Glomerular visceral epithelial cell (primary cell): ENCODE data around the gene CENPP.

ENCODE experiments used
- DNase-seq: peaks from one replicate; pipeline ENCODE4 v3.0.0-alpha.2; 2016; ENCODE audit errors: extremely low spot score

The CENPP gene

GRCh38 chr9:92313624-92314012, 12.1 kb upstream of the CENPP start:
- no peak for DNase-seq

- DNase-seq: no peak
Observed at GRCh38 chr9:92315456-92315855, 10.3 kb upstream of the CENPP start.

- no peak for DNase-seq
Observed at GRCh38 chr9:92324431-92324830, 1.3 kb upstream of the CENPP start.

GRCh38 chr9:92324889-92325268, 874 bp upstream of the CENPP start:
- DNase-seq: no peak

- DNase-seq: peak; percentile 26
Observed at GRCh38 chr9:92325991-92326500, 293 bp downstream of the CENPP start.

GRCh38 chr9:92327283-92327850, 1.6 kb downstream of the CENPP start:
- no peak for DNase-seq

- DNase-seq: peak; percentile 31
Observed at GRCh38 chr9:92328225-92328624, 2.5 kb downstream of the CENPP start.

- DNase-seq: no peak
Observed at GRCh38 chr9:92332577-92333281, 7.0 kb downstream of the CENPP start.

GRCh38 chr9:92333282-92333634, 7.5 kb downstream of the CENPP start:
- no peak for DNase-seq

- no peak for DNase-seq
Observed at GRCh38 chr9:92341578-92341977, 15.8 kb downstream of the CENPP start.

- no peak for DNase-seq
Observed at GRCh38 chr9:92342825-92343488, 17.2 kb downstream of the CENPP start.

- DNase-seq: no peak
Observed at GRCh38 chr9:92345582-92345981, 19.8 kb downstream of the CENPP start.

GRCh38 chr9:92349771-92350739, 24.3 kb downstream of the CENPP start:
- no peak for DNase-seq

GRCh38 chr9:92350740-92351133, 25.0 kb downstream of the CENPP start:
- DNase-seq: no peak

GRCh38 chr9:92353051-92353450, 27.3 kb downstream of the CENPP start:
- DNase-seq: no peak

GRCh38 chr9:92359394-92359995, 33.7 kb downstream of the CENPP start:
- DNase-seq: no peak

- no peak for DNase-seq
Observed at GRCh38 chr9:92360083-92360482, 34.3 kb downstream of the CENPP start.

GRCh38 chr9:92369075-92369474, 43.3 kb downstream of the CENPP start:
- DNase-seq: no peak

GRCh38 chr9:92373167-92373566, 47.4 kb downstream of the CENPP start:
- no peak for DNase-seq

GRCh38 chr9:92377876-92378275, 52.1 kb downstream of the CENPP start:
- DNase-seq: no peak

GRCh38 chr9:92378865-92379560, 53.3 kb downstream of the CENPP start:
- DNase-seq: no peak
